K562 (cell line): ENCODE measurements around the gene NFIB. TPM values are rescaled to one million over a fixed set of nuclear protein-coding genes. Genes with fewer than 3 reads are reported as not detected.

ENCODE experiments used
- ATAC-seq: fragments of 200-7000 bp; cut with Tn5 transposase; 3 replicates; pipeline ENCODE4 v1.9.1; 2020; ENCODE audit warnings: moderate library complexity
- BruUV-seq: library from RNA; stranded (reverse); fragments of 400-500 nt; replicated peaks from 2 replicates; lab custom pipeline; 2021; lab: Mats Ljungman, UMichigan
- CTCF ChIA-PET: fragments of 300-600 bp; formaldehyde crosslinking; extraction: SDS; loops from one replicate; lab custom pipeline; 2021; ENCODE audit warnings: low intra/inter-chr PET ratio; lab: Yijun Ruan, JAX
- POLR2A ChIA-PET: fragments of 300-600, 350-650 bp; sonication (Branson Sonifier 250); formaldehyde crosslinking; extraction: SDS; loops from one replicate; lab custom pipeline; 2021; ENCODE audit warnings: antibody characterized with exemption, inconsistent platforms; lab: Yijun Ruan, JAX
- DNase-seq, 4 experiments: peaks; one replicate each; pipeline versions ENCODE4 v3.0.0 to v3.0.0-alpha.2; 2011 to 2018; ENCODE audit warnings: low spot score in 3 of 4, mixed read lengths in 3 of 4; ENCODE audit errors: extremely low read depth in 1 of 4
- FAIRE-seq: peaks from 2 replicates; lab custom pipeline; 2011; peaks lifted over from hg19 to GRCh38; lab: Jason Lieb, UNC
- H2AFZ ChIP-seq: 2 replicates; pipeline ENCODE4 v1.6.0; 2011; ENCODE audit warnings: low read depth, low read length, control low read depth, inconsistent platforms
- H3K27ac ChIP-seq: fragments of 200-600 bp; 3 replicates; pipeline ENCODE4 v1.8.0; 2011; ENCODE audit warnings: low read depth, mild to moderate bottlenecking, control low read depth, inconsistent platforms, low read length, moderate library complexity, mixed read lengths; ENCODE audit errors: extremely low read depth
- H3K27me3 ChIP-seq, 2 experiments: fragments of 300-600 bp in 1 of 2; 2 replicates in 1 of 2; 3 replicates in 1 of 2; pipeline versions ENCODE4 v1.6.0 to v1.8.0; 2011; ENCODE audit warnings: inconsistent platforms in 2 of 2, low read length in 2 of 2, mild to moderate bottlenecking in 1 of 2, mixed read lengths in 1 of 2, moderate library complexity in 1 of 2; ENCODE audit not compliant: control insufficient read depth in 2 of 2, insufficient read depth in 2 of 2
- H3K36me3 ChIP-seq: fragments of 300-600 bp; 3 replicates; pipeline ENCODE4 v1.8.0; 2011; ENCODE audit warnings: mild to moderate bottlenecking, low read length, inconsistent platforms; ENCODE audit not compliant: control insufficient read depth, insufficient read depth
- H3K4me1 ChIP-seq, 2 experiments: fragments of 200-600 bp in 1 of 2; replicated peaks in 1 of 2; 2 replicates in 1 of 2; 3 replicates in 1 of 2; pipeline versions ENCODE4 v1.5.1 to v1.8.0; 2011; ENCODE audit warnings: inconsistent platforms in 2 of 2, low read length in 2 of 2, mild to moderate bottlenecking in 1 of 2, mixed read lengths in 1 of 2, moderate library complexity in 1 of 2; ENCODE audit not compliant: control insufficient read depth in 2 of 2, insufficient read depth in 2 of 2
- H3K4me2 ChIP-seq: 2 replicates; pipeline ENCODE4 v1.6.1; 2011; ENCODE audit warnings: low read length, control low read depth, inconsistent platforms, mixed read lengths; ENCODE audit not compliant: insufficient read depth
- H3K4me3 ChIP-seq: fragments of 200-600 bp; sonication (generic), shearing (Covaris generic); 2 replicates; pipeline ENCODE4 v1.5.1; 2016; ENCODE audit warnings: control low read depth, inconsistent platforms
- H3K79me2 ChIP-seq: fragments of 200-600 bp; 3 replicates; pipeline ENCODE4 v1.8.0; 2011; ENCODE audit warnings: low read length, inconsistent platforms; ENCODE audit not compliant: control insufficient read depth, insufficient read depth
- H3K9ac ChIP-seq, 2 experiments: 2 replicates each; pipeline versions ENCODE4 v1.6.0 to v1.6.1; 2011; ENCODE audit warnings: low read depth in 2 of 2, low read length in 2 of 2, control low read depth in 1 of 2, inconsistent platforms in 1 of 2, mild to moderate bottlenecking in 1 of 2, mixed read lengths in 1 of 2; ENCODE audit not compliant: insufficient read depth in 1 of 2
- H3K9me1 ChIP-seq: one replicate; pipeline ENCODE4 v1.6.0; 2011; ENCODE audit warnings: inconsistent platforms, mild to moderate bottlenecking, low read length, moderate library complexity; ENCODE audit not compliant: control insufficient read depth, insufficient read depth
- H3K9me3 ChIP-seq: replicated peaks from 2 replicates; pipeline ENCODE4 v1.5.1; 2011; ENCODE audit warnings: low read depth, low read length, inconsistent platforms; ENCODE audit not compliant: control insufficient read depth, insufficient read depth
- H4K20me1 ChIP-seq: replicated peaks from 2 replicates; pipeline ENCODE4 v1.6.1; 2011; ENCODE audit warnings: low read length, inconsistent platforms, mixed read lengths; ENCODE audit not compliant: control insufficient read depth, insufficient read depth
- HDAC2 ChIP-seq: fragments of 450-650 bp; IDR thresholded peaks from 2 replicates; pipeline ENCODE4 v1.6.1; 2016; ENCODE audit warnings: mild to moderate bottlenecking
- MAFF ChIP-seq: IDR thresholded peaks from 2 replicates; pipeline ENCODE4 v1.6.1; 2012; ENCODE audit warnings: low read length, improper control_type of control experiment
- MAFG ChIP-seq: fragments of 450-650 bp; conservative IDR thresholded peaks from 2 replicates; pipeline ENCODE4 v1.6.1; 2016; ENCODE audit warnings: missing genetic modification characterization, missing compliant biosample characterization
- MCM3 ChIP-seq: fragments of 450-650 bp; IDR thresholded peaks from 2 replicates; pipeline ENCODE4 v1.6.1; 2016
- YY1 ChIP-seq, 3 experiments: IDR thresholded peaks; 2 replicates each; pipeline ENCODE4 v1.6.1; 2011; ENCODE audit warnings: low read length in 2 of 3, mild to moderate bottlenecking in 2 of 3, moderate library complexity in 2 of 3, borderline replicate concordance in 1 of 3, control low read depth in 1 of 3, low read depth in 1 of 3; ENCODE audit not compliant: insufficient read depth in 3 of 3, insufficient replicate concordance in 2 of 3, control insufficient read depth in 1 of 3, insufficient read length in 1 of 3; ENCODE audit errors: extremely low read depth in 1 of 3
- ZNF316 ChIP-seq: fragments of 450-650 bp; IDR thresholded peaks from 2 replicates; pipeline ENCODE4 v1.6.1; 2016
- WGBS: fragments of 100-300 bp; shearing (Covaris generic); methylation state at CpG from one replicate; pipeline ENCODE4 v1.1.6; 2016; ENCODE audit warnings: low coverage, mixed read lengths; ENCODE audit not compliant: insufficient coverage; ENCODE audit errors: missing lambda C conversion rate; 5-methylcytosine and 5-hydroxymethylcytosine counted together
- in situ Hi-C: fragments of 300-500 bp; cut with MboI; formaldehyde crosslinking; loops from 4 replicates; pipeline ENCODE4 v1.15.0; 2018; ENCODE audit warnings: inconsistent platforms, mixed read lengths
- intact Hi-C: fragments of 100-400 bp; cut with micrococcal nuclease; formaldehyde crosslinking; loops from 2 replicates; pipeline ENCODE4 v1.14.2; 2022
- polyA plus RNA-seq, 8 experiments: library from polyadenylated mRNA; depleted of rRNA in 4 of 8; stranded (reverse) in 5 of 8; unstranded in 3 of 8; fragments of >200 nt; fragmentation: Nextera tagmentation in 2 of 8; fragmentation: Illumina TruSeq in 1 of 8; extraction: Ambion mirVana in 2 of 8; extraction: Trizol in 1 of 8; gene quantifications; 2 replicates each; pipeline versions ENCODE4 v1.2.1 to v1.2.3, GENCODE V29; 2011 to 2014; ENCODE audit warnings: inconsistent platforms in 1 of 8, missing spikeins in 1 of 8
- total RNA-seq, 7 experiments: library from RNA; depleted of rRNA in 6 of 7; stranded (reverse); fragments of >200 nt in 6 of 7; fragmentation: Illumina TruSeq in 2 of 7; extraction: Trizol in 2 of 7; gene quantifications; 2 replicates each; pipeline versions ENCODE4 v1.2.1 to v1.2.3, GENCODE V29; 2011 to 2021; ENCODE audit warnings: low replicate concordance in 1 of 7

The NFIB gene
- total and polyA plus RNA-seq, 9 of the 15 experiments (the other 6 are each of a cell fraction or from before 2014, with no cell fraction given) = 1.2 to 3.3 (median 1.9) TPM

DNA sequence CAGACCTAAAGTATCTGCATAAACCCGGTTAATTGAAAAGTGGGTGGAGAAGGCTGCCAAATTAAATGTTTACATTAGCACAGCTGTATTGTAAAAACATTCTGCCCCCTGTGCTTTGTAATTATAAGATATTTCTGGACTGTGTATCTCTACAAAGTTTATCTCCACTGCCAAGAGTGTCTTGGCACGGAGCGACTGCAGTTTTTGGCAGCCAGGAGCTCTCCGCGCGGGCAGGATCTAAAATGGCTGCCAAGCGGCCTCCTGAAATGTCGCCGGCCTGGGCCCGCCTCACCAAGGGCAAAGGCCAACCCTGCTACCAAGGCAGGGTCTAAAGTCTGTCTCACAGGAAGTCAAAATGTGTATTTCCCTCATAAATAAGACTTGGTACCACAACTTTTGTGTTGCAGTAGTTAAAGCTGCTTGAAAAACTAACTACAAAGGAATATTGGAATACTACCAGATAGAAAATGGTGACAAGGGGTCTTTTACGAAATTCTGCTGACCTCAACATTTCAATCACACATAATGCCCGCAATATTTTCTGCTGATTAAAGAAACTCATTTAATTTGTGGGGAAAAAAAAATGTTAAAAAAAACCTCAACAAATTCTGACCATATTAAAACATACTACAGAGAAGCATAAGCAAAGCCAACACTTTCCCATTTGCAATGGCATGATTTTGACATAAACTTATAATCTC lies 110.4 kb downstream of the NFIB start:
- in situ Hi-C loops = no loop called here
- 48% methylated on average over 12 of the region's 12 CpGs for WGBS
- H3K4me1 ChIP-seq = no peaks in the 10 kb centered on the region
- no peaks in the 10 kb centered on the region for H3K36me3 ChIP-seq
- TF ChIP-seq YY1 (IDR thresholded peaks at IDR 0.05; ENCODE audit: borderline replicate concordance in 1 of 3, control insufficient read depth in 1 of 3, extremely low read depth in 1 of 3, insufficient read depth in 3 of 3, insufficient read length in 1 of 3, insufficient replicate concordance in 2 of 3, low read depth in 1 of 3, low read length in 2 of 3) (peak in 1 of 3 experiments; percentile 56), MCM3 (no peak), HDAC2 (no peak), ZNF316 (peak; percentile 51), MAFF (peak; percentile 19; the same call in 1 of the 2 replicates), MAFG (tag) (0 out of 2 replicates have a peak, but pooled peaks have one; percentile 13)
- H3K27me3 ChIP-seq = peaks cover 0 to 4% of the 10 kb centered on the region in 2 experiments; a peak in 2 of 5 replicates
- no peaks in the 10 kb centered on the region for H3K79me2 ChIP-seq
- no peak overlapping the region for H3K27ac ChIP-seq
- H3K4me3 ChIP-seq = no peak overlapping the region
- no peak overlapping the region for H3K4me2 ChIP-seq
- no peaks in the 10 kb centered on the region for H3K9me1 ChIP-seq
- FAIRE-seq (no peak), DNase-seq (no peak), ATAC-seq (no peak)
- CTCF ChIA-PET = no interaction called here
- no peaks in the 10 kb centered on the region for H4K20me1 ChIP-seq
- intact Hi-C loops = no loop called here
- no peak overlapping the region for H3K9ac ChIP-seq
- BruUV-seq = no TSS peak
- no peaks in the 10 kb centered on the region for H3K9me3 ChIP-seq
- no peak overlapping the region for H2AFZ ChIP-seq
- POLR2A ChIA-PET = interaction anchor here (0.7 kb wide), 1 partner anchor 8 kb away, joined by 3 read pairs; no protein-coding TSS in a partner anchor
